HG03342 (cell line): ENCODE results near the gene TMED10.

Experiments used
- ATAC-seq: cut with Tn5 transposase; IDR thresholded peaks from one replicate; pipeline ENCODE4 v1.9.1; 2021; ENCODE audit warnings: mild to moderate bottlenecking, moderate library complexity; ENCODE audit not compliant: unreplicated experiment

TMED10 gene

GRCh38 chr14:75176142-75176820 is at the start of gene TMED10:
TSS of gene TMED10 (minus strand) at chr14:75176612. CDS start at chr14:75176579, 33 bp downstream.
- peak; percentile 65 for ATAC-seq

- ATAC-seq: no peak
Measured at GRCh38 chr14:75224561-75224960, 48.1 kb upstream of the TMED10 start.

GRCh38 chr14:75223664-75224154 is 47.3 kb upstream of the TMED10 start:
- peak; percentile 56 for ATAC-seq

GRCh38 chr14:75222208-75222701 is 45.8 kb upstream of the TMED10 start:
- ATAC-seq: no peak

DNA sequence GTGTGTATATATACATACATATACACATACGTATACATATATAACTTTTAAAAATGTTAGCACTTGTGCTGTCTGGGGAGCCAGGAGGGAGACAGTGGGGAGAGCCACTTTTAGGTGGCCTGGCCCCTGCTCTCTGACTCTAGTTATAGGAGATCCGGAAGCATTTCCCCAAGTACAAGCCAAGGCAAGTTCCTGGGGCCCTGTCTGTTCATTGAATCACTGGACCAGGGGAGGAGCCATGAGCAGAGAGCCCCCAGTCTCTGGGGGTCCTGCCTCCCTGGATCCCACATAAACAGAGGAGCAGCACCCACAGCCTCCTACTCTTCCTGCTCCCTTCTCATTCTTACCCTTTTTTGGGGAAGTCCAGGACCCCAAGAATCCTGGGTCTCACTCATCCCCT is 45.4 kb upstream of the TMED10 start:
- no peak for ATAC-seq

GRCh38 chr14:75220156-75220555 is 43.7 kb upstream of the TMED10 start:
- ATAC-seq: no peak

- ATAC-seq: no peak
Measured at GRCh38 chr14:75217508-75218206, 41.2 kb upstream of the TMED10 start.

GRCh38 chr14:75216427-75217006 is 40.1 kb upstream of the TMED10 start:
- ATAC-seq: no peak

DNA sequence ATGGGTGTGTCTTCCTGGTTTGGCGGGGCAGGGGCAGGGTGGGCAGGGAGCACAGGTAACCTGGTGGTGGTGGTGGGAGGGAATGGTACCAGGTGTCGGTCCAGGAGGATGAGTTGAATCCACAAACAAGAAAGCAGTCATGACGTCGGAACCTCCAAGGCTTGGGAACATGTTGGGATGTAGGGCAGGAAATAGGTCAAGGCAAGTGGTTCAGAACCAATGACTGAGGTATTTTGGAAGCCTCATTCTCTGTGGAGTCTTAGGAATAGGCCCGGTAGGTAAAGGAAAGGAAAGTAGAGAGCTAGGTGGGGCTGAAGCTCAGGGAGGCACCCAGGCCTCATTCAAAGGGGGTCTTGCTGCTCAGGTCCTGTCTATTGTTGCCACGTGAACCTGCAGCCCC is 39.1 kb upstream of the TMED10 start:
- no peak for ATAC-seq

- no peak for ATAC-seq
Measured at GRCh38 chr14:75214558-75214957, 38.1 kb upstream of the TMED10 start.

GRCh38 chr14:75213172-75213571 is 36.8 kb upstream of the TMED10 start:
- ATAC-seq: no peak

DNA sequence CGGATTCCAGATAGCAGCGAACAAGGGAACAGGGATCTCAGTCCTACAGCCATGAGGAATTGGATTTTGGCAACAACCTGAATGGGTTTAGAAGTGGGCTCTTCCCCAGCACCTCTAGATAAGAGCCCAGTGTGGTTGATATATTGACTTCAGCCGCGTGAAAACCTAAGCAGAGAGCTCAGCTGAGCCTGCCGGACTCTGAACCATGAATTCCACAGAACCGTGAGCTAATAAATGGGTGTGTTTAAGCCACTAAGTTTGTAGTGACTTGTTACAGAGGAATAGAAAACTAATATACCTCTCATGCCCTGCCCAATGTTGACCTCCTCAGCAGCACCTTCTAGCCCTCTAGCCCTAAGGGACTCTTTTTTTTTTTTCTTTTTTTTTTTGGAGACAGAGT is 32.4 kb upstream of the TMED10 start:
- no peak for ATAC-seq

DNA sequence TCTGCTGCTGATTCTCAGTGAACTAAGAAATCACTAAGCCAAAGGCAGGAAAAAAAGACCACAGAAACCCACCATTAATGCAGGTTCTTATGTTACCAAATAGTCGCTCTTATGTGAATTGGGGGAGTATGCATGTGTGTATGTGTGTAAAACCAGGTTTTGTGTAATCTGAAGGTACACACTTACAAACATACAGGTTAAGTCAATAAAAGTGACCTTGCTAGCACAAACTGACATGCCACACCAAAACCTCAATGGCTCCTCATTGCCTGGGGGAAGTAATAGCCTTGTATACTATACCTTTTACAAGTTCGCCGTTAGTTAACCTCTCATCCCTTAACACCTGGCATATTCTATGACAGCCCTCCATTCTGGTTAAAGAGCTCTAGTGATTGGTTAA is 29.8 kb upstream of the TMED10 start:
- no peak for ATAC-seq

GRCh38 chr14:75205591-75205990 is 29.2 kb upstream of the TMED10 start:
- no peak for ATAC-seq

GRCh38 chr14:75204116-75204515 is 27.7 kb upstream of the TMED10 start:
- no peak for ATAC-seq

GRCh38 chr14:75202657-75203056 is 26.2 kb upstream of the TMED10 start:
- ATAC-seq: no peak

GRCh38 chr14:75201087-75201486 is 24.7 kb upstream of the TMED10 start:
- ATAC-seq: no peak

- no peak for ATAC-seq
Measured at GRCh38 chr14:75200451-75200850, 24.0 kb upstream of the TMED10 start.

- ATAC-seq: no peak
Measured at GRCh38 chr14:75198291-75198933, 22.0 kb upstream of the TMED10 start.

GRCh38 chr14:75197338-75197737 is 20.9 kb upstream of the TMED10 start:
- no peak for ATAC-seq

GRCh38 chr14:75196468-75196867 is 20.1 kb upstream of the TMED10 start:
- no peak for ATAC-seq
